Common myeloid progenitor, CD34-positive (primary cell): ENCODE results near the gene SP4. TPM values are rescaled to one million over a fixed set of nuclear protein-coding genes. Genes with fewer than 3 reads are reported as not detected.

Experiments
- CTCF ChIA-PET: fragments of 350-600 bp; sonication (Branson Sonifier 250); formaldehyde crosslinking; loops from one replicate; lab custom pipeline; 2021; ENCODE audit warnings: antibody characterized with exemption; lab: Charles Lee
- POLR2A ChIA-PET: fragments of 350-600 bp; sonication (Branson Sonifier 250); formaldehyde crosslinking; loops from one replicate; lab custom pipeline; 2021; ENCODE audit warnings: antibody characterized with exemption; lab: Charles Lee
- DNase-seq, 3 donors: peaks; one replicate each; pipeline versions ENCODE4 v3.0.0 to v3.0.0-alpha.2; 2013
- H3K27ac ChIP-seq, 2 experiments: 1 replicate in 1 of 2; 2 replicates in 1 of 2; pipeline ENCODE4 v1.7.0; 2013; ENCODE audit warnings: inconsistent platforms in 2 of 2, low read length in 2 of 2, mild to moderate bottlenecking in 2 of 2, low read depth in 1 of 2, moderate library complexity in 1 of 2; ENCODE audit not compliant: severe bottlenecking in 2 of 2, insufficient read depth in 1 of 2, poor library complexity in 1 of 2
- H3K27me3 ChIP-seq, 5 experiments: replicated peaks in 2 of 5; 1 replicate in 3 of 5; 2 replicates in 2 of 5; pipeline versions ENCODE4 v1.6.1 to v1.7.0; 2013; ENCODE audit warnings: low read length in 4 of 5, mild to moderate bottlenecking in 2 of 5, moderate library complexity in 2 of 5, inconsistent platforms in 1 of 5; ENCODE audit not compliant: insufficient read depth in 5 of 5, control insufficient read depth in 4 of 5
- H3K36me3 ChIP-seq, 4 experiments: 1 replicate in 2 of 4; 2 replicates in 2 of 4; pipeline versions ENCODE4 v1.6.1 to v1.7.0; 2013; ENCODE audit warnings: low read length in 3 of 4, control low read depth in 1 of 4, mild to moderate bottlenecking in 1 of 4; ENCODE audit not compliant: control insufficient read depth in 4 of 4, insufficient read depth in 4 of 4
- H3K4me1 ChIP-seq, 4 experiments: 1 replicate in 3 of 4; 2 replicates in 1 of 4; pipeline versions ENCODE4 v1.6.1 to v1.7.1; 2013; ENCODE audit warnings: low read length in 3 of 4, mild to moderate bottlenecking in 3 of 4, control low read depth in 1 of 4, inconsistent platforms in 1 of 4, moderate library complexity in 1 of 4; ENCODE audit not compliant: control insufficient read depth in 4 of 4, insufficient read depth in 4 of 4; ENCODE audit errors: control extremely low read depth in 1 of 4
- H3K4me3 ChIP-seq, 7 experiments: 1 replicate in 4 of 7; 2 replicates in 3 of 7; pipeline versions ENCODE4 v1.5.1 to v1.7.0; 2013; ENCODE audit warnings: mild to moderate bottlenecking in 7 of 7, low read length in 6 of 7, moderate library complexity in 6 of 7, inconsistent platforms in 2 of 7, low read depth in 2 of 7, control low read depth in 1 of 7; ENCODE audit not compliant: insufficient read depth in 4 of 7, control insufficient read depth in 1 of 7; ENCODE audit errors: extremely low read depth in 1 of 7
- H3K9me3 ChIP-seq, 5 experiments: 1 replicate in 4 of 5; 2 replicates in 1 of 5; pipeline versions ENCODE4 v1.6.1 to v1.7.1; 2013; ENCODE audit warnings: low read length in 4 of 5, mild to moderate bottlenecking in 2 of 5, inconsistent platforms in 1 of 5, low read depth in 1 of 5, moderate library complexity in 1 of 5; ENCODE audit not compliant: control insufficient read depth in 4 of 5, insufficient read depth in 2 of 5; ENCODE audit errors: control extremely low read depth in 1 of 5
- WGBS: methylation state at CpG from one replicate; pipeline ENCODE4 v1.1.5; 2013; ENCODE audit not compliant: insufficient coverage; 5-methylcytosine and 5-hydroxymethylcytosine counted together
- polyA plus RNA-seq: library from polyadenylated mRNA; unstranded; fragments of 120-200 nt; gene quantifications from one replicate; pipeline ENCODE4 v1.2.1, GENCODE V29; 2013

Gene SP4
- 6.2 TPM for polyA plus RNA-seq

DNA sequence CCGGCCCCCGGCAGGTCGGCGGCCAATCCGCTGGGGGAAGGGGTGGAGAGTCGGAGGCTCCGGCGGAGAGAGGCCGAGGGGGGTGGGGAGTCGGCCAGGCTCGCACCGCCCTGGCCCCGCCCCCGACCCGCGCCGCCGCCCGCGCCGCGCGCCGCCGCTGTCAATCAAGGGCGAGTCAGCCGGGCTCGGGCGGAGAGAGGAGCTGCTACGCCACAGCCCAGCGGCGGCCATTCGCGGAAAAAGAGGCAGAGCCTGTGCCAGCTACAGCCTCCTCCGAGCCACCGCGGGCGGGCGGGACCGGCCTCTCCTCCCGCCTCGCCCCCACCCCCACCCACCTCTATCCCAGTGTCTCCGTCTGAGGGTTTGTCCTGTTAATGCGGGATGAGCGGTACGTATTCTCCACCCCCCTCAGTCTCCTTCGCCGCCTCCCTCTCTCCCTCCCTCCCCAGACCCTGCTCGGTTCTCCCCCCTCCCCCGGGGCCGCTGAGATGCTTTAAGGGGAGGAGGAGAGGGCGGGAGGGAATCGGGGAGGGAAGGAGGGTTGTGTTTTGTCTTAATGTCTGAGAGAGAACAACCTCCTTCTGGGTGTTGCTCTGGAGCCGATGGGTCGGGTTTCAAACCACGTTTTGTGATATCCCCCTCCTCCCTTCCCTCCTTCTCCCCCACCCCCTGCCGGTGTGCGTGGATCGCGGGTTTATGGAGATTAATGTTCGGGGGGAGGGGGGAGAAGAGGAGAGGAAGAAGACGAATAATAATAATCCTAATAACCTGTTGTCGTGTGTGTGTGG is at the start of gene SP4:
Gene SP4 (plus strand): TSS at position 213 of the 788 bp plus-strand sequence. CDS start 169 bp downstream, at position 382.
- POLR2A ChIA-PET = interaction anchor here (0.9 kb wide), 1 partner anchor 517 kb away, joined by 3 read pairs; no protein-coding TSS in a partner anchor
- peaks cover 15 to 42% (median 29%) of the 10 kb centered on the region in 4 experiments for H3K4me1 ChIP-seq
- peak; percentile 91 to 95 (median 95) for DNase-seq
- H3K36me3 ChIP-seq = peaks cover 2 to 11% (median 8%) of the 10 kb centered on the region in 4 experiments
- peak within 1 kb of the TSS; percentile 85 to 93 for H3K27ac ChIP-seq
- CTCF ChIA-PET = interaction anchor here (1.1 to 1.6 kb wide), 2 partner anchors 75 to 174 kb away, joined by 3 to 5 read pairs; no protein-coding TSS in a partner anchor
- H3K9me3 ChIP-seq = no peaks in the 10 kb centered on the region
- no peaks in the 10 kb centered on the region for H3K27me3 ChIP-seq
- peak within 1 kb of the TSS; percentile 77 to 93 (median 89) for H3K4me3 ChIP-seq
- 0% methylated on average over 24 of the region's 63 CpGs for WGBS

DNA sequence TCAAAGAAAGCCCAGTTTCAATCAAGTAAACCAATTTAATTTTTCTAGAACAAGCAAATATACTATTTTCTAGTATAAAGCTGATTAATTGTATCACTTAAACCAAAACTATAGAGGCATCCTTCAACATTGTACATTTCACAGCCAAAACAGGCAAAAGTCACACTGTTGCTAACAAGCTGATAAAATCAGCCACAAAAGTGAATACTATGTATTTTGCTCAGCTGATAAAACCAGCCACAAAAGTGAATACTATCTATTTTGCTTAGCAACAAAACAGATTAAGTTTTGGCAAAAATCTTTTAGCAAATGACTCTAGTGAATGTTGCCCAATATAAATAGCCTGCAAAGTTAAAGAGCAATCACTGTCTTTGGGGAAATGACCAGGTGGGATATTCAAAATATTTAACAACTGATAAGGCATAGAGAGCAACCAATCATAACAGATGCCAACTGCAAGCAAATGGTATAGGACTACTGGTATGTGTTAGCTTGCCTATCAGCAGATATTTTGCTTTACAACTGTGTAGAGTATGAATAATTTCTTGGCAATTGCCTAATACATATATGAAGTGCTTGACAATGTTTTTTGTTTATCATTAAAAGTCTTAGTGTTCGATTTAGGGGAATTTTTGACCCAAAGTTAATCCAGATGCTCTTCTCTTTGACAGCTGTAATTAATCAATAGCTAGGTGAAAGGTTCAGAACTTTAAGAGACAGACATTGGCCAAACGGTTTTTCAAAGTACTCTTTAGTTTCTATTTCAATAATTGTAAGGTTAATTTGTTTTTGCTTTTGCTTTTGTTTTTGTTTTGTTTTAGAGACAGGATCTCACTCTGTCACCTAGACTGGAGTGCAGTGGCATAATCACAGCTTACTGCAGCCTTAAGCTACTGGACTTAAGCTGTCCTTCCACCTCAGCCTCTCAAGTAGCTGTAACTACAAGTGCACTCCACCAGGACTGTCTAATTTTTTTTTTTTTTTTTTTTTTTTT is 44.4 kb upstream of the SP4 start:
- CTCF ChIA-PET = no interaction called here

GRCh38 chr7:21393937-21394336 is 33.9 kb upstream of the SP4 start:
- no peaks in the 10 kb centered on the region for H3K4me1 ChIP-seq
- no CpG with 5 or more reads among the region's 2 CpGs for WGBS
- H3K9me3 ChIP-seq = no peaks in the 10 kb centered on the region
- ChIA-PET POLR2A (no interaction called here), CTCF (no interaction called here)
- DNase-seq = no peak
- H3K27me3 ChIP-seq = no peaks in the 10 kb centered on the region
- no peak overlapping the region for H3K27ac ChIP-seq
- H3K4me3 ChIP-seq = no peak overlapping the region
- H3K36me3 ChIP-seq = no peaks in the 10 kb centered on the region

More for the DNA sequence above, 44.4 kb upstream of the SP4 start:
- no peaks in the 10 kb centered on the region for H3K36me3 ChIP-seq
- DNase-seq = peak in 1 of 3 donors; percentile 11
- H3K27ac ChIP-seq = no peak overlapping the region
- no peaks in the 10 kb centered on the region for H3K27me3 ChIP-seq
- H3K9me3 ChIP-seq = peaks cover 0 to 2% (median 0%) of the 10 kb centered on the region in 5 experiments
- no CpG with 5 or more reads among the region's 2 CpGs for WGBS
- no peaks in the 10 kb centered on the region for H3K4me1 ChIP-seq
- POLR2A ChIA-PET = interaction anchor here (0.7 kb wide), 1 partner anchor 46 kb away, joined by 4 read pairs; no protein-coding TSS in a partner anchor
- no peak overlapping the region for H3K4me3 ChIP-seq

GRCh38 chr7:21401944-21402343 is 25.9 kb upstream of the SP4 start:
- DNase-seq = no peak
- 100% methylated on average over 1 of the region's 5 CpGs for WGBS
- Histone ChIP-seq H3K27ac (no peak overlapping the region), H3K9me3 (peaks cover 0 to 6% (median 1%) of the 10 kb centered on the region in 5 experiments), H3K4me3 (no peak overlapping the region), H3K27me3 (no peaks in the 10 kb centered on the region), H3K4me1 (no peaks in the 10 kb centered on the region), H3K36me3 (no peaks in the 10 kb centered on the region)
- CTCF ChIA-PET = no interaction called here
- POLR2A ChIA-PET = no interaction called here

GRCh38 chr7:21407796-21408480 is 19.9 kb upstream of the SP4 start:
- no peak overlapping the region for H3K4me3 ChIP-seq
- 89% methylated on average over 4 of the region's 4 CpGs for WGBS
- POLR2A ChIA-PET = no interaction called here
- H3K36me3 ChIP-seq = no peaks in the 10 kb centered on the region
- H3K4me1 ChIP-seq = no peaks in the 10 kb centered on the region
- no peaks in the 10 kb centered on the region for H3K27me3 ChIP-seq
- peaks cover 0 to 1% (median 0%) of the 10 kb centered on the region in 5 experiments for H3K9me3 ChIP-seq
- H3K27ac ChIP-seq = no peak overlapping the region
- DNase-seq = no peak
- CTCF ChIA-PET = no interaction called here

- peaks cover 0 to 1% (median 0%) of the 10 kb centered on the region in 5 experiments for H3K9me3 ChIP-seq
- H3K27me3 ChIP-seq = no peaks in the 10 kb centered on the region
- ChIA-PET CTCF (no interaction called here), POLR2A (no interaction called here)
- no peak overlapping the region for H3K4me3 ChIP-seq
- peak in 1 of 3 donors; percentile 11 for DNase-seq
- no peaks in the 10 kb centered on the region for H3K36me3 ChIP-seq
- no peak overlapping the region for H3K27ac ChIP-seq
- WGBS = 86% methylated on average over 1 of the region's 3 CpGs
- H3K4me1 ChIP-seq = no peaks in the 10 kb centered on the region
These were observed 19.4 kb upstream of the SP4 start for GRCh38 chr7:21408481-21408820.
